Measurements from ENCODE around the gene DPP4. TPM values are rescaled to one million over a fixed set of nuclear protein-coding genes. Genes with fewer than 3 reads are reported as not detected.

The DPP4 gene
- total and polyA plus RNA-seq, 2 of the 13 experiments (the other 11 are each of a cell fraction or from before 2014, with no cell fraction given), result 39.4 to 109 TPM

GRCh38 chr2:162113776-162114168 lies 39.8 kb upstream of the DPP4 start (continued):
- TF ChIP-seq HBP1 (CRISPR knock-in tag; IDR thresholded peaks at IDR 0.05; ENCODE audit: low read depth) (no peak), ZNF782 (CRISPR knock-in tag; IDR thresholded peaks at IDR 0.05; ENCODE audit: borderline replicate concordance) (no peak), ZNF770 (CRISPR knock-in tag; IDR thresholded peaks at IDR 0.05) (0 out of 2 replicates have a peak, but pooled peaks have one; percentile 12), MLX (CRISPR knock-in tag; IDR thresholded peaks at IDR 0.05) (peak; percentile 70), MATR3 (CRISPR knock-in tag; IDR thresholded peaks at IDR 0.05) (no peak), ZHX1 (CRISPR knock-in tag; IDR thresholded peaks at IDR 0.05; ENCODE audit: low read depth) (no peak), PRDM4 (CRISPR knock-in tag; IDR thresholded peaks at IDR 0.05; ENCODE audit: borderline replicate concordance) (no peak), STAT5B (CRISPR knock-in tag; IDR thresholded peaks at IDR 0.05) (no peak), SMARCE1 (IDR thresholded peaks at IDR 0.05; ENCODE audit: borderline replicate concordance) (no peak), ZBTB49 (CRISPR knock-in tag; IDR thresholded peaks at IDR 0.05; ENCODE audit: borderline replicate concordance) (no peak), ZNF580 (CRISPR knock-in tag; IDR thresholded peaks at IDR 0.05; ENCODE audit: borderline replicate concordance, low read depth) (peak; percentile 55; the same call in 1 of the 2 replicates), ZBED4 (CRISPR knock-in tag; IDR thresholded peaks at IDR 0.05; ENCODE audit: borderline replicate concordance) (0 out of 2 replicates have a peak, but pooled peaks have one; percentile 72)
